ENCODE data around the gene ABCD1.

- TF ChIP-seq MXI1 (IDR thresholded peaks at IDR 0.05; ENCODE audit: low read depth, low read length) (no peak), POLR2AphosphoS5 (IDR thresholded peaks at IDR 0.05; ENCODE audit: low read length) (no peak), JUND (IDR thresholded peaks at IDR 0.05; ENCODE audit: low read depth, low read length) (no peak), HDAC2 (IDR thresholded peaks at IDR 0.05) (no peak), SRF (IDR thresholded peaks at IDR 0.05; ENCODE audit: low read depth in 2 of 2, low read length in 2 of 2) (no peak), CHD1 (IDR thresholded peaks at IDR 0.05; ENCODE audit: low read depth, low read length) (no peak), POLR2A (IDR thresholded peaks at IDR 0.05; ENCODE audit: low read depth, low read length) (no peak)
- TF ChIP-seq, protein P1, sequence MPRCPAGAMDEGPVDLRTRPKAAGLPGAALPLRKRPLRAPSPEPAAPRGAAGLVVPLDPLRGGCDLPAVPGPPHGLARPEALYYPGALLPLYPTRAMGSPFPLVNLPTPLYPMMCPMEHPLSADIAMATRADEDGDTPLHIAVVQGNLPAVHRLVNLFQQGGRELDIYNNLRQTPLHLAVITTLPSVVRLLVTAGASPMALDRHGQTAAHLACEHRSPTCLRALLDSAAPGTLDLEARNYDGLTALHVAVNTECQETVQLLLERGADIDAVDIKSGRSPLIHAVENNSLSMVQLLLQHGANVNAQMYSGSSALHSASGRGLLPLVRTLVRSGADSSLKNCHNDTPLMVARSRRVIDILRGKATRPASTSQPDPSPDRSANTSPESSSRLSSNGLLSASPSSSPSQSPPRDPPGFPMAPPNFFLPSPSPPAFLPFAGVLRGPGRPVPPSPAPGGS (IDR thresholded peaks at IDR 0.05; ENCODE audit: borderline replicate concordance, insufficient read depth, low read depth, low read length, poor library complexity, severe bottlenecking) = no peak
These were observed 24.2 kb upstream of the ABCD1 start for GRCh38 chrX:153700376-153700945.
